SK-N-SH (cell line): ENCODE measurements around the gene CHRM4. TPM values are rescaled to one million over a fixed set of nuclear protein-coding genes. Genes with fewer than 3 reads are reported as not detected.

Experiments
- CTCF ChIA-PET: fragments of 300-600, 350-600 bp; formaldehyde crosslinking; extraction: SDS; loops from one replicate; lab custom pipeline; 2021; lab: Yijun Ruan, JAX
- POLR2A ChIA-PET: fragments of 350-600 bp; sonication (Branson Sonifier 250); formaldehyde crosslinking; extraction: SDS; loops from one replicate; lab custom pipeline; 2020; ENCODE audit warnings: antibody characterized with exemption, inconsistent platforms; lab: Yijun Ruan, JAX
- DNase-seq: peaks from one replicate; pipeline ENCODE4 v3.0.0; 2012
- H2AFZ ChIP-seq: fragments of 200-600 bp; sonication (generic); 2 replicates; pipeline ENCODE4 v1.8.1; 2016; ENCODE audit warnings: antibody characterized with exemption, mild to moderate bottlenecking, low read depth
- H3F3A ChIP-seq: fragments of 200-600 bp; sonication (generic); replicated peaks from 2 replicates; pipeline ENCODE3; 2016; ENCODE audit warnings: antibody characterized with exemption, mild to moderate bottlenecking; ENCODE audit not compliant: insufficient read depth
- H3K27ac ChIP-seq, 2 experiments: fragments of 200-500 bp in 1 of 2; fragments of 200-600 bp in 1 of 2; sonication (Bioruptor generic) in 1 of 2; sonication (generic), shearing (Covaris generic) in 1 of 2; 2 replicates each; pipeline versions ENCODE4 v1.5.1 to v1.6.1; 2014 to 2016; ENCODE audit warnings: low read depth in 2 of 2, inconsistent platforms in 1 of 2, low read length in 1 of 2, mild to moderate bottlenecking in 1 of 2, mixed read lengths in 1 of 2
- H3K27me3 ChIP-seq: fragments of 200-600 bp; sonication (generic), shearing (Covaris generic); 2 replicates; pipeline ENCODE4 v1.6.1; 2016; ENCODE audit warnings: mixed run types; ENCODE audit not compliant: insufficient read depth
- H3K36me3 ChIP-seq, 2 experiments: fragments of 200-500 bp in 1 of 2; fragments of 200-600 bp in 1 of 2; sonication (Bioruptor generic) in 1 of 2; sonication (generic) in 1 of 2; replicated peaks in 1 of 2; 2 replicates each; pipeline versions ENCODE3 to v1.5.1; 2014 to 2016; ENCODE audit warnings: low read length in 1 of 2, mild to moderate bottlenecking in 1 of 2; ENCODE audit not compliant: insufficient read depth in 2 of 2, control insufficient read depth in 1 of 2
- H3K4me1 ChIP-seq, 2 experiments: fragments of 200-500 bp in 1 of 2; fragments of 200-600 bp in 1 of 2; sonication (Bioruptor generic) in 1 of 2; sonication (generic), shearing (Covaris generic) in 1 of 2; 2 replicates each; pipeline versions ENCODE4 v1.5.1 to v1.6.1; 2014 to 2016; ENCODE audit warnings: low read depth in 1 of 2, low read length in 1 of 2, mixed run types in 1 of 2; ENCODE audit not compliant: insufficient read depth in 2 of 2, control insufficient read depth in 1 of 2
- H3K4me2 ChIP-seq: fragments of 200-600 bp; sonication (generic), shearing (Covaris generic); 2 replicates; pipeline ENCODE4 v1.6.1; 2017; ENCODE audit warnings: mixed run types
- H3K4me3 ChIP-seq, 2 experiments: fragments of 200-500 bp in 1 of 2; fragments of 200-600 bp in 1 of 2; sonication (Bioruptor generic) in 1 of 2; sonication (generic), shearing (Covaris generic) in 1 of 2; 2 replicates each; pipeline versions ENCODE4 v1.5.1 to v1.8.1; 2014 to 2016; ENCODE audit warnings: low read depth in 2 of 2, inconsistent platforms in 1 of 2, low read length in 1 of 2, mild to moderate bottlenecking in 1 of 2, mixed read lengths in 1 of 2, moderate library complexity in 1 of 2
- H3K79me2 ChIP-seq: fragments of 200-600 bp; sonication (generic); 2 replicates; pipeline ENCODE4 v1.8.1; 2017; ENCODE audit warnings: mild to moderate bottlenecking; ENCODE audit not compliant: insufficient read depth
- H3K9ac ChIP-seq: fragments of 200-600 bp; sonication (generic); 2 replicates; pipeline ENCODE4 v1.6.1; 2017; ENCODE audit warnings: mixed run types
- H3K9me2 ChIP-seq: fragments of 200-600 bp; sonication (generic); 2 replicates; pipeline ENCODE4 v1.6.1; 2017; ENCODE audit warnings: mixed run types
- H3K9me3 ChIP-seq: fragments of 200-600 bp; sonication (generic); 2 replicates; pipeline ENCODE4 v1.6.1; 2017; ENCODE audit warnings: mixed run types, mild to moderate bottlenecking, moderate library complexity
- H4K20me1 ChIP-seq: fragments of 200-600 bp; sonication (generic); 2 replicates; pipeline ENCODE4 v1.6.1; 2017; ENCODE audit warnings: mild to moderate bottlenecking, mixed run types; ENCODE audit not compliant: insufficient read depth
- ELF1 ChIP-seq: IDR thresholded peaks from 2 replicates; pipeline ENCODE4 v1.4.0; 2012
- FOXJ3 ChIP-seq: sonication (generic); formaldehyde crosslinking; IDR thresholded peaks from 2 replicates; pipeline ENCODE4 v1.5.1; 2020; ENCODE audit warnings: mild to moderate bottlenecking, missing genetic modification reagents
- IRF3 ChIP-seq: fragments of 150-350 bp; IDR thresholded peaks from 2 replicates; pipeline ENCODE4 v1.6.1; 2016; ENCODE audit warnings: mild to moderate bottlenecking, low read depth, low read length
- JUND ChIP-seq: IDR thresholded peaks from 2 replicates; pipeline ENCODE4 v1.4.0; 2012
- MEF2A ChIP-seq: IDR thresholded peaks from 2 replicates; pipeline ENCODE4 v1.4.0; 2012; ENCODE audit warnings: low read depth, borderline replicate concordance
- MXI1 ChIP-seq: IDR thresholded peaks from 2 replicates; pipeline ENCODE4 v1.6.1; 2012; ENCODE audit warnings: mild to moderate bottlenecking, low read depth, low read length, improper control_type of control experiment
- NFIC ChIP-seq: IDR thresholded peaks from 2 replicates; pipeline ENCODE4 v1.4.0; 2012; ENCODE audit warnings: borderline replicate concordance
- NRF1 ChIP-seq: IDR thresholded peaks from 2 replicates; pipeline ENCODE4 v1.6.1; 2012; ENCODE audit warnings: low read depth, mild to moderate bottlenecking, low read length
- RAD21 ChIP-seq: IDR thresholded peaks from 2 replicates; pipeline ENCODE4 v1.6.1; 2012; ENCODE audit warnings: mild to moderate bottlenecking, low read length
- RCOR1 ChIP-seq: fragments of 150-350 bp; IDR thresholded peaks from 2 replicates; pipeline ENCODE4 v1.6.1; 2017; ENCODE audit warnings: antibody characterized with exemption, low read length
- RFX5 ChIP-seq: IDR thresholded peaks from 2 replicates; pipeline ENCODE4 v1.6.1; 2012; ENCODE audit warnings: mild to moderate bottlenecking, improper control_type of control experiment, low read length
- RXRA ChIP-seq: IDR thresholded peaks from 2 replicates; pipeline ENCODE4 v1.4.0; 2012; ENCODE audit warnings: low read depth, mild to moderate bottlenecking, borderline replicate concordance
- SIN3A ChIP-seq: IDR thresholded peaks from 2 replicates; pipeline ENCODE4 v1.6.1; 2012; ENCODE audit warnings: low read depth, mild to moderate bottlenecking, low read length, moderate library complexity, borderline replicate concordance
- TAF1 ChIP-seq: IDR thresholded peaks from 2 replicates; pipeline ENCODE4 v1.6.1; 2012; ENCODE audit warnings: low read depth, mild to moderate bottlenecking, low read length, moderate library complexity, borderline replicate concordance
- WGBS: methylation state at CpG from one replicate; pipeline ENCODE4 v1.1.6; 2017; ENCODE audit warnings: low lambda C conversion rate; 5-methylcytosine and 5-hydroxymethylcytosine counted together
- polyA plus RNA-seq, 3 experiments: library from polyadenylated mRNA; depleted of rRNA; stranded (reverse); fragments of >200 nt; gene quantifications; 2 replicates each; pipeline ENCODE4 v1.2.3, GENCODE V29; 2012
- TF ChIP-seq, protein P1 (sequence below): IDR thresholded peaks from 2 replicates; pipeline ENCODE4; 2012
- TF ChIP-seq, protein P2 (sequence below): IDR thresholded peaks from 2 replicates; pipeline ENCODE4 v1.6.1; 2012; ENCODE audit warnings: mild to moderate bottlenecking, low read depth, low read length, moderate library complexity
- TF ChIP-seq, protein P3 (sequence below): IDR thresholded peaks from 2 replicates; pipeline ENCODE4 v1.4.0; 2012; ENCODE audit warnings: low read depth
- TF ChIP-seq, protein P4 (sequence below): IDR thresholded peaks from 2 replicates; pipeline ENCODE4 v1.4.0; 2012; ENCODE audit warnings: low read depth, borderline replicate concordance
- TF ChIP-seq, protein P5 (sequence below): fragments of 200-600 bp; sonication (generic); IDR thresholded peaks from 2 replicates; pipeline ENCODE4 v1.6.1; 2017; ENCODE audit warnings: antibody characterized with exemption, mild to moderate bottlenecking, moderate library complexity

The CHRM4 gene
- polyA plus RNA-seq, 1 of the 3 experiments (the other 2 are of a cell fraction) = 0.26 TPM

DNA sequence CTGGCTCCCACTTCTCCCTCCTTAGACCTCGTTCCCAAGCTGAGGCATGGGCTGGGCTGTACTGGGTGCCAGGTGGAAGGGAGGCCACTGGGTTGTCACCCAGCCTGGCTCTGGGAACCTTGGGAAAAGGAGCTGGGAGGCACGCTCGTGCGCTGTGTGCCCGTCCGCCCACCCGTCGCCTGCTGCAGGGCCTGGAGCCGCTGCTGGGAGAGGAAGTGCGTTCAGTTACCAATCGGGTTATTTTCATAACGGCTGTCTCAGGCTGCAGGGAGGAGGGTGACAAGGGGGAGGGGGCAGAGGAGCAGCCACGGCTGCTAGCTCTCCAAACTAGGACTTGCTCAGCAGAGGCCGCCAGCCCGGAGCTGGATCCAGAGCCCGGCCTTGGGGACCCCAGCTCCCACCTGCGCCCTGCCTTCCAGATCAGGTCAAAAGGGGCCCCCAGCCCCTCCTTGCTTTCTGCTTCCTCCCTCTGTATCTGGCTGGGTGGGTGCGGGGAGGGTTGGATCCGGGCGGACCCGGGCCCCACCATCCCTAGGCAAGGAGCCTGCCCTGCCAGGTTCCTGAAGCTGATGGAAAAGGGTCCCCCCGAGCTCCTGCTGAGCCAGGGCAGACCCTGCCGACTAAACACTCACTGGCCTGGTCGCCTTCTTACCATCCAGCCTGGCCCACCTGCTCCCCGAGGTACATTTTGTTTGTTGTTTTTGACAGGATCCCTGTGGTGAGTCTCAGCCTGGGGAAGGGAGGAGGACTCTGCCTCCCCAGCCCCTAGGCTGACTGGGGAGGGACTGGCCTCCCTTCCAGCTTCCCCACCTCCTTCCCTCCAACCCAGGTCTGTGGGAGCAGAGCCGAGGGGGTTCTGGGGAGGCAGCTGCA, 30.1 kb downstream of the CHRM4 start (continued):
- TF ChIP-seq, protein P1, sequence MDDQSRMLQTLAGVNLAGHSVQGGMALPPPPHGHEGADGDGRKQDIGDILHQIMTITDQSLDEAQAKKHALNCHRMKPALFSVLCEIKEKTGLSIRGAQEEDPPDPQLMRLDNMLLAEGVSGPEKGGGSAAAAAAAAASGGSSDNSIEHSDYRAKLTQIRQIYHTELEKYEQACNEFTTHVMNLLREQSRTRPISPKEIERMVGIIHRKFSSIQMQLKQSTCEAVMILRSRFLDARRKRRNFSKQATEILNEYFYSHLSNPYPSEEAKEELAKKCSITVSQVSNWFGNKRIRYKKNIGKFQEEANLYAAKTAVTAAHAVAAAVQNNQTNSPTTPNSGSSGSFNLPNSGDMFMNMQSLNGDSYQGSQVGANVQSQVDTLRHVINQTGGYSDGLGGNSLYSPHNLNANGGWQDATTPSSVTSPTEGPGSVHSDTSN = no peak
- TF ChIP-seq NFIC = no peak
- TF ChIP-seq, protein P2, sequence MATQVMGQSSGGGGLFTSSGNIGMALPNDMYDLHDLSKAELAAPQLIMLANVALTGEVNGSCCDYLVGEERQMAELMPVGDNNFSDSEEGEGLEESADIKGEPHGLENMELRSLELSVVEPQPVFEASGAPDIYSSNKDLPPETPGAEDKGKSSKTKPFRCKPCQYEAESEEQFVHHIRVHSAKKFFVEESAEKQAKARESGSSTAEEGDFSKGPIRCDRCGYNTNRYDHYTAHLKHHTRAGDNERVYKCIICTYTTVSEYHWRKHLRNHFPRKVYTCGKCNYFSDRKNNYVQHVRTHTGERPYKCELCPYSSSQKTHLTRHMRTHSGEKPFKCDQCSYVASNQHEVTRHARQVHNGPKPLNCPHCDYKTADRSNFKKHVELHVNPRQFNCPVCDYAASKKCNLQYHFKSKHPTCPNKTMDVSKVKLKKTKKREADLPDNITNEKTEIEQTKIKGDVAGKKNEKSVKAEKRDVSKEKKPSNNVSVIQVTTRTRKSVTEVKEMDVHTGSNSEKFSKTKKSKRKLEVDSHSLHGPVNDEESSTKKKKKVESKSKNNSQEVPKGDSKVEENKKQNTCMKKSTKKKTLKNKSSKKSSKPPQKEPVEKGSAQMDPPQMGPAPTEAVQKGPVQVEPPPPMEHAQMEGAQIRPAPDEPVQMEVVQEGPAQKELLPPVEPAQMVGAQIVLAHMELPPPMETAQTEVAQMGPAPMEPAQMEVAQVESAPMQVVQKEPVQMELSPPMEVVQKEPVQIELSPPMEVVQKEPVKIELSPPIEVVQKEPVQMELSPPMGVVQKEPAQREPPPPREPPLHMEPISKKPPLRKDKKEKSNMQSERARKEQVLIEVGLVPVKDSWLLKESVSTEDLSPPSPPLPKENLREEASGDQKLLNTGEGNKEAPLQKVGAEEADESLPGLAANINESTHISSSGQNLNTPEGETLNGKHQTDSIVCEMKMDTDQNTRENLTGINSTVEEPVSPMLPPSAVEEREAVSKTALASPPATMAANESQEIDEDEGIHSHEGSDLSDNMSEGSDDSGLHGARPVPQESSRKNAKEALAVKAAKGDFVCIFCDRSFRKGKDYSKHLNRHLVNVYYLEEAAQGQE = no peak
- TF ChIP-seq, protein P3, sequence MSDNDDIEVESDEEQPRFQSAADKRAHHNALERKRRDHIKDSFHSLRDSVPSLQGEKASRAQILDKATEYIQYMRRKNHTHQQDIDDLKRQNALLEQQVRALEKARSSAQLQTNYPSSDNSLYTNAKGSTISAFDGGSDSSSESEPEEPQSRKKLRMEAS = no peak
- no peak for TF ChIP-seq IRF3
- no peak for TF ChIP-seq RAD21
- TF ChIP-seq MXI1 = peak; percentile 71; the same call in 1 of the 2 replicates
- TF ChIP-seq NRF1 = no peak

DNA sequence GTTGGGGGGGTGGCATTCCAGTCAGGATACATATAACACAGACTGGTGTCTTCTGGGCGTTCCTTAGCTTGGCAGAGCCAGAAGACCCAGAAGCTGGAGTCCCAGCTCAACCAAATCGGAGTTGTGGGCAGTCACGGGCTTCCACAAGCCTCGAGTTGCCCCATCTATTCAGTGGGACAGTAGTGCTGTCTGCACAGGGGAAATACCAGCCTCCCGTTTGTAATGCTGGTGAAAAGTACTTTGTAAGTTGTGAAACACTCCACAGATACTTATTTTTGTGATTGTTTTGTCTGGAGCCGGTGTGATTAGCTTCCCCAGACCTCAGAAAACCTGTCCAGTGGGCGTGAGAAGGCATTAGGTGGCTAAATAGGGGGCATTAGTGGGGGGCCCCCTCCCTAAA, 30.7 kb downstream of the CHRM4 start:
- Histone ChIP-seq H3K9ac (peak overlapping the region; percentile 43; the same call in 1 of the 2 replicates), H3K27me3 (no peaks in the 10 kb centered on the region), H3K9me2 (no peaks in the 10 kb centered on the region), H2AFZ (0 out of 2 replicates have a peak overlapping the region, but pooled peaks have one; percentile 47), H3K9me3 (no peaks in the 10 kb centered on the region), H3K36me3 (no peaks in the 10 kb centered on the region), H3K27ac (peak overlapping the region; percentile 86 to 91), H4K20me1 (no peaks in the 10 kb centered on the region), H3K4me3 (no peak overlapping the region), H3K79me2 (peaks cover 61% of the 10 kb centered on the region), H3K4me1 (peaks cover 28 to 43% of the 10 kb centered on the region in 2 experiments; a peak in 3 of 4 replicates), H3F3A (no peaks in the 10 kb centered on the region), H3K4me2 (peak overlapping the region; percentile 74; the same call in 1 of the 2 replicates)
- WGBS = 82% methylated on average over 7 of the region's 7 CpGs
- CTCF ChIA-PET = interaction anchor here (1.2 to 18.0 kb wide), 8 partner anchors 8 to 168 kb away, joined by 3 to 423 read pairs (median 4); partner anchors contain the start of gene DGKZ
- POLR2A ChIA-PET = interaction anchor here (1.1 to 1.3 kb wide), 2 partner anchors 9 to 22 kb away, joined by 3 to 6 read pairs; no protein-coding TSS in a partner anchor
- no peak for DNase-seq
- TF ChIP-seq, protein P4, sequence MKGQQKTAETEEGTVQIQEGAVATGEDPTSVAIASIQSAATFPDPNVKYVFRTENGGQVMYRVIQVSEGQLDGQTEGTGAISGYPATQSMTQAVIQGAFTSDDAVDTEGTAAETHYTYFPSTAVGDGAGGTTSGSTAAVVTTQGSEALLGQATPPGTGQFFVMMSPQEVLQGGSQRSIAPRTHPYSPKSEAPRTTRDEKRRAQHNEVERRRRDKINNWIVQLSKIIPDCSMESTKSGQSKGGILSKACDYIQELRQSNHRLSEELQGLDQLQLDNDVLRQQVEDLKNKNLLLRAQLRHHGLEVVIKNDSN = no peak
- TF ChIP-seq TAF1 (no peak), RCOR1 (no peak), SIN3A (no peak), JUND (no peak), NFIC (no peak), ELF1 (no peak), RFX5 (no peak), RXRA (no peak), FOXJ3 (CRISPR knock-in tag) (no peak), MEF2A (no peak)
- TF ChIP-seq, protein P5, sequence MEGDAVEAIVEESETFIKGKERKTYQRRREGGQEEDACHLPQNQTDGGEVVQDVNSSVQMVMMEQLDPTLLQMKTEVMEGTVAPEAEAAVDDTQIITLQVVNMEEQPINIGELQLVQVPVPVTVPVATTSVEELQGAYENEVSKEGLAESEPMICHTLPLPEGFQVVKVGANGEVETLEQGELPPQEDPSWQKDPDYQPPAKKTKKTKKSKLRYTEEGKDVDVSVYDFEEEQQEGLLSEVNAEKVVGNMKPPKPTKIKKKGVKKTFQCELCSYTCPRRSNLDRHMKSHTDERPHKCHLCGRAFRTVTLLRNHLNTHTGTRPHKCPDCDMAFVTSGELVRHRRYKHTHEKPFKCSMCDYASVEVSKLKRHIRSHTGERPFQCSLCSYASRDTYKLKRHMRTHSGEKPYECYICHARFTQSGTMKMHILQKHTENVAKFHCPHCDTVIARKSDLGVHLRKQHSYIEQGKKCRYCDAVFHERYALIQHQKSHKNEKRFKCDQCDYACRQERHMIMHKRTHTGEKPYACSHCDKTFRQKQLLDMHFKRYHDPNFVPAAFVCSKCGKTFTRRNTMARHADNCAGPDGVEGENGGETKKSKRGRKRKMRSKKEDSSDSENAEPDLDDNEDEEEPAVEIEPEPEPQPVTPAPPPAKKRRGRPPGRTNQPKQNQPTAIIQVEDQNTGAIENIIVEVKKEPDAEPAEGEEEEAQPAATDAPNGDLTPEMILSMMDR = no peak
- TF ChIP-seq, protein P3 = no peak
